Daoy (cell line): ENCODE measurements around the gene SLF1. TPM values are rescaled to one million over a fixed set of nuclear protein-coding genes. Genes with fewer than 3 reads are reported as not detected.

ENCODE experiments used
- DNase-seq: peaks from one replicate; pipeline ENCODE4 v3.0.0-alpha.2; 2015; ENCODE audit warnings: low read depth
- total RNA-seq: library from RNA; depleted of rRNA; stranded (reverse); fragments of >200 nt; shearing (Covaris generic); gene quantifications from 2 replicates; pipeline ENCODE4 v1.2.3, GENCODE V29; 2014; rRNA removed

Gene SLF1
- total RNA-seq, 1 experiment from 2014 or later = 21.6 TPM

DNA sequence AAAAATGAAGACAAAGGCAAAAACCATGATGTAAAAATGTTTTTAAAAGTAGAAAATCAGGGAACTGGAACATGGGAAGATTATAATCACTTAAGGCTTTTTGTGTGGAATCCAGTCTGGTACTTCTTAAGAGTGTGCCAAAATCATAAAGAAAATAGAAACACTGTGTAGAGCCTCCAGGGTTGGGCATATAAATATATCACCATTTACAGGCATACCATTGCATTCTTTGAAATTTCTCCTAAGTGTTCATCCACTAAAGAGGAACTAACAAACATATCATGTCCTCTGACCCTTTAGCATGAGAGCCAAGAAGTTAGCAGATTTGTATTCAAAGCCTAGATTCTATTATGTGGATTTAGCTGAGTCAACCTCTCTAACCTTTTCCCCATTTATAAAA, 93.3 kb downstream of the SLF1 start:
- no peak for DNase-seq

DNA sequence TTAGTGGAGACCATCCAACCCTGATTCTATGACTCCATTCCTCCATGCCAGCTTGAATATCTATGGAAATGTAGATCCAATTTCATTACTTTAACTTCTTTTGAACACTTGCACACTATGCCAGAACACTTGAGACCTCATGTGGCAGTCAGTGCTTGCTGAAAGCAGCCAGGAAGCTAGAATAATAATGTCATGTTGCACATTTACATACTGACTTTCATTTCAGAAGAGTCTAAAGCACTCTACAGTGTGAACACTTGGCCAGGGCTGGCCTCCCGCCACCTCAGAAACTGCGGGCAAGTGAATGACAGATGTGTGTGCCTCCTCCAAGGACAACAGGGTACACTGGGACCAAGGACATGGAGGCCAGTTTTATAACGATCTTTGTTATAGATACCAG, 97.3 kb downstream of the SLF1 start:
- DNase-seq = no peak

GRCh38 chr5:94725142-94725541, 106.7 kb downstream of the SLF1 start:
- DNase-seq = no peak

- no peak for DNase-seq
These were observed 113.0 kb downstream of the SLF1 start for GRCh38 chr5:94731471-94731870.

DNA sequence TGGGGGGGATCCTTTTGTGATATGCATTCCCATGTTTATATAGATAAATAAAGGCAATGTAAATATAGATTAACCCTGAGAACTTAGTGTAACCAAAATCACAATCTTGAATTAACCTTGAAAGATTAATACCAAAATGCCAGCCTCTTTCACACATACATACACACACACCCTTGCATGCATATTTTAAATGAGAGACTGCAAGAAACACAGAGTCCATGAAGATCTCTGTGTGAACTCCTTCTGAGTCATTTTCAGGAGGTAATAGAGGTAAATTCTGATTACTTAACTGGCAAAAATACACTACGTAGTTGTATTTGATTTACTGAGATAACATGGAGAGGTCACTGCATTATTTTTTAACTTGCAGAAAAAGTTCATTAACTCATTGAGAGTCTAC, 118.0 kb downstream of the SLF1 start:
- DNase-seq = no peak

GRCh38 chr5:94740286-94740685, 121.8 kb downstream of the SLF1 start:
- DNase-seq = no peak

- DNase-seq = no peak
These were observed 124.4 kb downstream of the SLF1 start for GRCh38 chr5:94742852-94743251.

DNA sequence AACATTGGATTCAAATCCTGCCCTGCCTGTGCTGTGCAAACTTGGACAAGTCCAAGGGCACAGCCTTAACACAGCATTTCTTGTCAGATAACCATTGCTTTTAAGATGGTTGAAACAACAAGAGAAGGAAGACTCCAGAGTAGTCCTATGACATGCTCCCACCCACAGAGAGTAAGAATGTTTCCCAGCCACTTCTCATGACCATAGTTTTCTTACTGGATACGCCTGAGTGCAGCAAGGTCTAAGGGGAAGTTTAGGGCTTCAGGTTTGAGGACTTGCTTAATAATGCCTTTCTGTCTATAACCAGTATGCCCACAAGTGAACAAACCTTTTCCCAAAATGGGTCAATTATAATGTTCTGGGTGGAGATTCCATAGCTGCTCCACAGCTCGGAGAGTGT, 126.4 kb downstream of the SLF1 start:
- no peak for DNase-seq

DNA sequence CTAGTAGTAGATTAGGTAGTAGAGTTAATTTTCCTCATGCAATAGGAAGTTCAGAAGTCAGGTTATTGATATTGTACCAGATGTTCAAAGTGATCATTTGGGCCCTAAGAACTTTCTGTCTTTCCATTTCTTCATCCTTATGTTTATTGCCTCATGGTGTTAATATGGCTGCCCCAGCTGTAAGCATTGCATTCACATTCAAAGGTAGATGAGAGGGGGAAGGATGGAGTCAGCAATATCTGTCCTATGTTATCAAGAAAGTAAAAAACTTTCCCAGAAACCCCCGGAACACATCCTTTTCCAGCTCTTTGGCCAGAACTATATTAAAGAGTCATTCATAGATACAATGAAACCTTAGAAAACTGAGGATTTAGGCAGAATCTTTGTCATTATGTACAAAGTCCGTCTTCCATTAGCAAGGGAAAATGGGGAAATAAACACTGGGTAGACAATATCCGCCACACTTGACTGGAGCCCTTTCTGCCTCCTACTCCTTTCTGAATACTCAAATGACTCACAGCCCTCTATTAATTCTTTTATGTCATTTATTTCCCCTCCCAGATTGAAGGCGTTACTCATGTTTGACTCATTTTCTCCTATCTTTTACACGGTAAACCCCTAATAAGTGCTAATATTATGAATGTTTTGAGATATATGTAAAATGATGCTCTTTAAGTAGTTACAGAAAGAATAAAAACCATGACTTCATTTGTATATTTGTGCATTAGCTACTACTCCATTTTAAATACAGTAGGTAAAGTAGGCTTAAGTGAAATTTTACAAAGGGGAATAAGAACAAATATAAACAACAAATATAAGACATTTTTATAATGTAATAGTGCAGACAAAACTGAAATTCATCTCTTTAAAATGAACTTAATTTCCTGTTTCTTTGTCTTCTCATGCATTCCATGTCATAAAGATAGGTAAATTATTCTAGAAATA, 127.6 kb downstream of the SLF1 start:
- peak; percentile 33 for DNase-seq

- DNase-seq = peak; percentile 7
These were observed 128.3 kb downstream of the SLF1 start for GRCh38 chr5:94746731-94747124.

Other genes starting within 250 kb of the SLF1 start
- 1.8 and 2.3 TPM in 2 replicates for gene KIAA0825, start 65 bp upstream of the SLF1 start, total RNA-seq